Non-pigmented ciliary epithelial cell (primary cell): ENCODE results near the gene ARHGEF9.

Source experiments
- DNase-seq: peaks from one replicate; pipeline ENCODE4 v3.0.0-alpha.2; 2010; ENCODE audit warnings: low read depth

Gene ARHGEF9

GRCh38 chrX:63746278-63746677 is 38.7 kb downstream of the ARHGEF9 start:
- no peak for DNase-seq

DNA sequence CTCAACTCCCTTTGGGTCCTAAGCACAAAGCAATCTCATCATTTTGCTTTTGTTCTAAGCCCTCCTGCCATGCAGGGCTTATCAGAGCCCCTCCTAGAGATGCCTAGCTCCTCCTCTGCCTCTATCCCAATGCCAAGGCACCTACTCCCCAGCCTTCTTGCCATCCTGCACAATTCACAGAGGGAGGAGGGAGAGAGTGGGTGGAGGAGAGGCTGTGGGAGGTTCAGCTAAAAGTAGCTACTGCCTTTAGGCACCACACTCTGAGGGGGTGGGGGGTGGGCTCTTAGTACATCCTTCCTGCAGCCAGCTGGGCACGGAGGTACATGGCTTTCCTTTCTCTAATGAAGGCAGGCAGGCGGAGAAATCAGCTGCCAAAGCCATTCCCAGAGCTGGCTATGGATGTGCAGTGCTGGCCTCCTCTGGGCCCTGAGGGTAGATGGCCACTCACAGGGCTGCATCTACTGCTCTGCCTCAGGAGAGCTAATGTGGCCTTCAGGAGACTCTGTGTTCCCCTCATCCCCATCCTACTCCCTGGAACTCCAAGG is 40.1 kb downstream of the ARHGEF9 start:
- DNase-seq = no peak

DNA sequence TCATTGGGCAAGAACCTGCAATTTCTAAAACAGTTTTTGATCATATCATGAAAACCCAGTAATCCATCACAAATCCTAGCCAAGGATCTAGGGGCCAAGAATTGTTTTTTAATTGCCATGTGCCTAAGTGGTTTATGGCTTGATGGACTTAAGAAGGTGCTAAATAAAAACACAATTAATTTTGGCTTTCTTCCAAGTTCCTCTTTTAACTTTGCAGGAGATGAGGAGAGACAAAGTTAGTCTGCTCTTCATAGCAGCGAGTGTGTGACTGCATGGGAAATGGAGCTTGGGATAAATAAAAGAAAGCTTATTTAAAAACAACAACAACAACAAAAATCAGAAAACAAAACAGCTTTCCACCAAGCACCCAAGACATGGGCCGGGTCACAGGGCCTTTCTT is 41.4 kb downstream of the ARHGEF9 start:
- no peak for DNase-seq

GRCh38 chrX:63740382-63740781 is 44.6 kb downstream of the ARHGEF9 start:
- no peak for DNase-seq

GRCh38 chrX:63739885-63740284 is 45.1 kb downstream of the ARHGEF9 start:
- no peak for DNase-seq

GRCh38 chrX:63738696-63739095 is 46.3 kb downstream of the ARHGEF9 start:
- DNase-seq = no peak

DNA sequence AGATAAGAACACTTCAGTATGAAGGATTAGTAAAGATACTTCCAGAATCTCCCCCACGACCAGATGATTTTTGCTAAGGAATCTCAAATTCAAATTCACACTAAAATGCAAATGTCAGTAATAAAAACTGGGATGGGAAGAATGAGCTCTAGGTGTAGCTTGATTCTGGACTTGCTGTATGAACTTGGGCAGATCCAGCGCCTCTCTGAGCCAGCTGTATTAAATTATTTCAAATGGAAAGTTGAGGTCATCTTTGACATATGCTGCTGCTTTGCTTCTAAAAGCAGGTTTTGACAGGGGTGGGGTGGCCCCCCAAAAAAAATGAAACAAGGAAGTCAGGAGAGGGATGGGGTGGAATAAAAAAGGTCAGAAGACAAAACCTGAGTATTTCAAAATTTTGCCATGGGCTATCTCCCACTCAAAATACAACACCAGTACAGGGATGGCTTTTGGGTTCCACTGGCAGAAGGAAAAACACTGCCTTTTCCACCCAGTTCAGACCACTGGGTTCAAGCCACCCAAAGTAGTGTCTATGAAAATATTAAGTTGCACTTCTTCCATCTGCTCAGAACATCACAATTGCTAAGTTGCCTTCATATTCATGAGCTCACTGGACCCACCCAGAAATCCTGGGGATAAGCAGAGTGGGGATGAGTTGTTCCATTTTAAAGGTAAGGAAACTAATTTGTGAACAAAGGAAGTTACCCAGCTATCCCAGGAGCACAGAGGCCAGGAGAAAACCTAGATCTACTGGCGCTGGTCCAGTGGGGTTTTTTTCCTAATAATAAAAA is 47.7 kb downstream of the ARHGEF9 start:
- no peak for DNase-seq

DNA sequence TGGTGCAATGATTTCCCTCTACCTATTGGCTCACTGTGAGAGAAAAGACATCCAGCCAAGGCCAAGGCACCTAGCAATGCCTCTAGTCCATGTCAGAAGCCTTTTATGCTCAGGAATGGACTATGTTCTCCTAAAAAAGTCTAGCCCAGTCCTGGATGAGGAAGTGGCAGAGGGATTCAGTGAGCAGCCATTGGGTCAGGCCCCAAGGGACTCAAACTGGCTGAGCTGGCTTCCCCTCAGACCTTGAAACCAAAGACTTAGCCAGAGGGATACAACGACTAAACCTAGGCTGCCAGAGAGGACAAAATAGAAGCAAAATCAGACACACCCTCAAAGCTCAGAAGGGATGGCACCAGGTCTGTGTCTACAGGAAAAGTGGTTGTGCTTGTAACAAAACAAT is 49.1 kb downstream of the ARHGEF9 start:
- no peak for DNase-seq

DNA sequence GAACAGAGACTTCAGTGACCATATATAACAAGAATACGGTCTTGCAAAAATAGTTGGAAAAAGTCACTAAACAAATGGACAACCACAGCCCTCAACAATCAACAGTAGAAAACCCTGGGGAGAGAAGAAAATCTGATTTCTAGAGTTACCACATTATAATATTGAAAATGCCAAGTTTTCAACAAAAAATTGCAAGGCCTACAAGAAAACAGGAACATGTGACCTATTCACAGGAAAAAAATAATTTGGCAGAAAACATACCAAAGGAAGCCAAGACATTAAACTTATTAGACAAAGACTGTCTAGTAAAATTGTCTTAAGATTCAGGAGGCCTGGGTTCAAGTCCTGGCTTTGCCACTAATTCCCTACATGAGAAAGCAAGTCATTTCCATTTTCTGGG is 64.7 kb downstream of the ARHGEF9 start:
- no peak for DNase-seq

GRCh38 chrX:63719633-63720032 is 65.4 kb downstream of the ARHGEF9 start:
- no peak for DNase-seq

DNA sequence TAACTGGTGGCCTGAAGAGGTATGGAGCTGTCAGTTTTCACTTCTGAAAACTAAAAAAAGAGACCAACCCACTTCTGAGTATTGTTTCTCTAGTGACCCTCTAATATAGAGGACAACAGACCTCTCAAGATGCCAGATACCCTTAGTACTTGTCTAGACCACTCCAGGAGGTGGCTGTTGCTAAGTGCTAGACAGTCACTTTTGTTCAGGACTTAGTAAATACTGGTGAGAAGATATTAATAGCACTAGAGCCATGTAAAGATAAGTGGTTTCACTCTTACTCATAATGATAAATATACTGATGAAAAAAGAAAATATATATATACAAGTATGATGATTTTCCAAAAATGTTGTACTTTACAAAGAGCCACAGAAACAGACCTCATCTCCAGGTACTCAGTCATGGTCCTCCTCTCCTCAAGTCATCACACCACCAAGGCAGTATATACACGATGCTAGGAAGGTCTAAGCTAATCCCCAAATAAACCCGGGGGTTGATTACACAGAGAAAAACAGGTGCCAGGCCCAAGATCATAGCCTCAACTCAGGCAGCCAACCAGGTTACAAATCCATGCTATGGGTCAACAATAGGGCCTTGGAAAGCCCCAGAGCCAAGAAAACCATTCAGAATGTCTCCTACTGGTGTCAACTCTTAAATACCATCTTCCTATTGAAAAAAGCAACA is 66.9 kb downstream of the ARHGEF9 start:
- no peak for DNase-seq

GRCh38 chrX:63713526-63713925 is 71.5 kb downstream of the ARHGEF9 start:
- DNase-seq = no peak

DNA sequence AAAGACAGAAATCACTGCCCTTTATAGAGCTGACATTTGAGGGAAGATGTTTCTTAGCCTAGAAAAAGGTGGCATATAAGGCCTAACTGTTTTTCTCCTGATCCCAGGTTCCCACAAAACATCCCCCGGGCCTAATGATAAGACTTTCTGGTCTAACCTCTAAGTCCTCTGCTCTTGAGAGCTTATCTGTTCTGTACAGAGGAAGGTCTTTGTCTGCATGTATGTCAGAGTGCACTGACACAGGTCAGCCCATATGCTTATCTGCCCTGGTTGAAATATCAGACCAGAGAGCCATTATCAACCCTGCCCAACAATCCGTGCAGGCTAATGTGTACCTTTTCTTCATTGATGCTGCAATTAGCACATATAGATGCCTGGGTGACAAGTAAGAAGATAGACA is 76.2 kb downstream of the ARHGEF9 start:
- no peak for DNase-seq

- no peak for DNase-seq
Measured at GRCh38 chrX:63702556-63702955, 82.5 kb downstream of the ARHGEF9 start.

- DNase-seq = no peak
Measured at GRCh38 chrX:63686878-63687714, 97.9 kb downstream of the ARHGEF9 start.

GRCh38 chrX:63680423-63680822 is 104.6 kb downstream of the ARHGEF9 start:
- DNase-seq = no peak

DNA sequence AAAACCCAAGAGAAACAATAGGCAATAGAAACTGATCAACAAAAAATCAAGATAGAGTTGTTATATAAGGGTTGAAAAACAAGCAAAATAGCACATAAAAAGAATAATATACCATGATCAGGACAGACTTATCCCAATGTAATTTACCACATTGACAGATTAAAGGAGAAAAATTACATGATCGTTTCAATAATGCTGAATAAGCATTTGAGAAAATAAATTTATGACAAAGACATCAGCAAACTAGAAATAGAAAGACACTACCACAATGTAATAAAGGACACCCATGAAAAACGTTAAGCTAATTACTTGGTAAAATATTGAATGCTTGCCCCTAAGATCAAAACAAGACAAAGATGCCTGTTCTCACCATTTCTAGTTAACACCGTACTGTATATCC is 105.6 kb downstream of the ARHGEF9 start:
- DNase-seq = no peak

- no peak for DNase-seq
Measured at GRCh38 chrX:63675716-63676115, 109.3 kb downstream of the ARHGEF9 start.

- no peak for DNase-seq
Measured at GRCh38 chrX:63673896-63674295, 111.1 kb downstream of the ARHGEF9 start.

DNA sequence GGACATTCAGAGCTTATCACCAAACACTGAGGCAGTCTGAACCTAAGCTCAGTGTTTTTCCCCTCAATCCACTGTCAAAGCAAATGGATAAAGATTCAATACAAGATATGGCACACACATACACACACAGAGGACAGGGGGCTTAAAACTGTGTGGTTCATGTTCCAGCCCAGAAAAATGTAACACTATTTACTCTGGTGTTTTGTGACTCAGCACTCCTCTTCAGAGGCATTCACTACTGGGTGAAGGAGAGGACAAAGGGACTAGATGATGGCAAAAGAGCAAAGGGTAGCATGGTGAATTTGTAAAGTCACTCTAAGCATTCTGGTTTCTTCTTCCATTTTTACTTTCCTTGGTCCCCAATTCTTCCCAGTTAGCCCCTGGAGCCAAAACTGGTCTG is 120.3 kb downstream of the ARHGEF9 start:
- DNase-seq = no peak

- DNase-seq = no peak
Measured at GRCh38 chrX:63664083-63664482, 120.9 kb downstream of the ARHGEF9 start.

- no peak for DNase-seq
Measured at GRCh38 chrX:63661676-63662075, 123.3 kb downstream of the ARHGEF9 start.

GRCh38 chrX:63658920-63659319 is 126.1 kb downstream of the ARHGEF9 start:
- no peak for DNase-seq
